Stimulated activated CD4-positive, alpha-beta T cell treated with anti-CD3 and anti-CD28 coated beads, Interleukin-4, amount 100 ng/mL, for 24 hours (primary cell): ENCODE results near the gene NPS.

Experiments used
- DNase-seq: peaks from one replicate; pipeline ENCODE4 v3.0.0-alpha.2; 2020

The NPS gene

GRCh38 chr10:127549009-127549408 lies at the start of gene NPS:
NPS (plus strand) TSS chr10:127549309; CDS start chr10:127549369, 60 bp downstream.
- DNase-seq: no peak

DNA sequence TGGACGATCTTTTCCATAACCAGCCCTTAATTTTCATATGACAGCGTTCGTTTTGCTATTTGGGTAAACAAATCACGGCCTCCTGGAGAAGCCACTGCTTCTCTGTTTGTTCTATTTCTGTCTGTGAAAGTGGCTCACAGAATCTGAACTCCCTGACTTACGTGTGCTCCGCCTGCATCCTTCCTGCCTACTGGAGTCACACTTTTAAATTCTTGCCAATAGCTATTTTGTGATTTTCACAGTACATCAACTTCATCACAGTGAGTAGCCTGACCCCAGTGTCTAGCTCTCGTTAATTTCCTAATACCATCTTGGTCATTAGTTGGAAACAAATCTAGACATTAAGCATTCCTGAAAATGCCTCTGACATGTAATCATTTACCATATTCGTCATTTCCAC lies 49.0 kb upstream of the NPS start:
- DNase-seq: no peak

DNA sequence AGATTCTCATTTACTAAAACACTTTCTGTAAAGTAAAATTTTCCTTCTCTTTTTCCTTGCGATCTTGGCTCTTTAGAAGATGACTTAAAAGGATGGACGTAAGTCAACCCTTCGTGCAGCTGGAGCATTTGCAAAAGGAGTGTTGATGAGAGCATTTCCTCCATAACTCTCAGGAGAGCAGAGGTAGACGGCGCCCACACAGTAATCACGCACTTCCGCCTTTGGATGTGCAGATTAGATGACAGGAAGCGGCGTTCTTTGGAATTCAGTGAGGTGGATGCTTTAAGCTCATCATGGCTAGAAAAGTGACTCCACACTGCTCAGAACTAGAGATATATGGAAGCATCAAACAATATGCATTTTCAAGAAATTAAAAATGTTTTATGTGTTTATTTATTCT lies 43.0 kb upstream of the NPS start:
- no peak for DNase-seq

- no peak for DNase-seq
Measured at GRCh38 chr10:127522298-127522697, 26.8 kb upstream of the NPS start.

DNA sequence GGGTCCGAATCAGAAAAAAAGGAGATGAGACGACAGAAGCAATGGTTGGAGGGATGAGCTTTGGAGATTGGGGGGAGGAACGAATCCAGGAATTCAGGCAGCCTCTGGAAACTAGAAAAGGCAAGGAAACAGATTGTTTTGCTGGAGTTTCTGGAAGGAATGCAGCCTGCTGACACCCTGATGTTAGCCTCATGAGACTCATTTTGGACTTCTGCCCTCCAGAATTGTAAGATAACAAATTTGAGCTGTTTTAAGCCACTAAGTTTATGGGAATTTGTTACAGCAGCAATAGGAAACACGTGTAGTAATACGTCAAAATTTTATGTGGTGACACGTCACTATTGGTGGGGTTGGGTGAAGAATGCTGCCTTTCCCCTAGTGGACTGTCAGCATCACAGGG lies 25.6 kb upstream of the NPS start:
- no peak for DNase-seq

DNA sequence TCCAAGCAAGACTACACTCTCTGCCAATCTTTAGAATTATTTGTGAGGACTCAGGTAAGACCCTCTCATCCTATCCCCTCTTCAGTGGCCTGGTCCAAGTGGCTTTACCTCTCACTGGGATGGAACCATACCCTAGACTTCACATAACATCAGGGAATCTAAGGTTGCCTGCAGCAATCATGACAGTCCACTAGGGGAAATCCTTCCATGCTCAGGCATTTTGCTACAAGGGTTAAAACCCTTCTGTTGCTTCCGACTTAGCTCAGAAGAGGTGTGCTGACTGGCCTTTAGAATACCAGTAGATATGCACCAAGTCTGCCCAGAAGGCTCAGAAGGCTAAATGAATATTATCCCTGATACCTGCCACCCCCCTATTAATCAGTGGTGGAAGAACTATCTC lies 24.9 kb upstream of the NPS start:
- no peak for DNase-seq

DNA sequence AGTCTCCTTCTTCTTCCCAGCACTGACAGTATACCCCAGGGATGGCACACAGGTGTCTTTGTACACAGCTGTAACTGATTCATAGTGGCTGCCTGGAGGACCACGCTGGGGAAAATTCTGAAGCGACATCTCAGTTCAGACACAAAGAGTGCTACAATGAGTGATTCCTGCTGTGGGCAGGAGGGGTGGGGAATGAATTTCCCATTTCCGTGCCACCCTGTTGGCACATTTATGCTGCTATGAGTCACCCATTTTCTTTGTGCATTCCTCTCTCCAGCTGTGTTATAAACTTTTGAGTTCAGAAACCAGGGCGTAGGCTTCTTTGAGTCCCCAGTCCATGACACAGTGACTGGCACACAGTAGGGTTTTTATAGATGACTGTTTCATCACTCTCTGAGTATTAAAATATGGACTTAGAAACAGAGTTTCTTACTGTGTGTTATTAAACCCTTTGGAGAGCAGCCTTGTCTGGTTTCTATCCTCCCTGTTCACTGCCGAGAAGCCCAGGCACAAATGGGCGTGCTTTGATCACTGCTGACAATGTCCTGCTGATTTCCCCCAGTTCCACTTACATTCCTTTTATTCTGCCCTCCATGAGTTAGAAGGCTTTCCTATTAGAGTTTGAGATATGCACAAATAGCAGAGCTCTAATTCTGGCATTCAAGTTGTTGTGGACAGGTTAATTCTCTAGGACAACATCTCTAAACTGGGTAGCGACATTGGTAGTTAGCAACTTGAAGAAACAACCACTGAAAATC lies 24.0 kb upstream of the NPS start:
- no peak for DNase-seq

- DNase-seq: no peak
Measured at GRCh38 chr10:127525686-127526085, 23.4 kb upstream of the NPS start.

DNA sequence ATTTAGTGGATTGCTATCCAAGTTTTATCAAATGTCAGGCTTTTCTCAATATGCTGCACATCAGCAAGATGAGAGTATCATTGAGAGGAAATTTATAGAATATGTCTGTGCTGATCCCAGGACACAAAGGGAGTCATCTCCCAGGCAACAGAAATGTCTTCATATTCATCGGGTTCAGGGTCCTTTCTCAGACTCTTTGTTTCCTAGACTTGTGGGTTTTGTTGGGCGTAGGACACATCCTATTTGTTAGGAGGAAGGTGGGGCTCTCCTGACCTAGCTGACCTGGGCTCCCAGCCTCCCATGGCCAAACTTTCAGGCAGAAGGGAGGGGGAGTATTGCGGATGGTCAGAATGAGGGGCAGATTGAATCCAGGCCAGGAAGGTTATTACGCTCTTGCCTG lies 22.9 kb upstream of the NPS start:
- DNase-seq: no peak

GRCh38 chr10:127527320-127527719 lies 21.8 kb upstream of the NPS start:
- DNase-seq: no peak

GRCh38 chr10:127527891-127528290 lies 21.2 kb upstream of the NPS start:
- DNase-seq: no peak

DNA sequence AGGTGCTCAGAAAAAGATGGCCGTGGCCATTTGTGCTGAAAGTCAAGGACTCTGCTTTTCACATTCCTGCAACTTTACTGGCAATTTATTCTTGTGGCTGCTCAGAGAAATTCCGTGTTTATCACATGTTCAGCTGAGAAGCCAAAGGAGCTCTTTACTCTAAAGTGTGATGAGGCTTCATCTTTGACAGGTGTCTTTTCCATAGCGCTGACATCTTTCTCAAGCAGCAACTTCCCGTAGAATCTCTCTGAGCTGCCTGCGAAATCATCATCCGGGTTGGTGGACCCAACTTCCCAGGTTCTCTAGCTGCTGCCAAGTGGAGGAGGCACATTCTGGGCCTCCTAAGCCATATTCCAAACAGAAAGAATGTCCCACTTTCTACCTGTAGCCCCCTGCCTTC lies 16.9 kb upstream of the NPS start:
- no peak for DNase-seq

DNA sequence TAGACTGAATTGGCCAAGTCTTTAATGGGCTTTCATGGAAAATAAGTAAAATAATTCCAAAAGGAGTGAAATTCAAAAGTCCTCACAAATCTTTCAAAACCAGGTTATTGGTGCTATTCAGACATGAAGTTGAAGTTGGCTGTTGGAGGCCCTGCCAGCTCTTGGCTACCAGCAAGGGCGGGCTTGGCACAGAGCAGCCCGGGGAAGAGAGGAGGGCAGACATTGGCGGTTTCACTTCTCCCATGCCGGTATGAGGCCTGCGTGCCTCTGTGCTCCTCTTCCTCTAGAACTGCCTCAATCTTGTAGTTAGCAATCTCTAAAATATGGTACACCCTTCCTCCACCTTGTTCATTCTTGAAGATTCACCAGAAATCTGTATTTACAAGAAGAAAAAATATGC lies 16.4 kb upstream of the NPS start:
- DNase-seq: no peak

GRCh38 chr10:127534074-127534473 lies 15.0 kb upstream of the NPS start:
- no peak for DNase-seq

DNA sequence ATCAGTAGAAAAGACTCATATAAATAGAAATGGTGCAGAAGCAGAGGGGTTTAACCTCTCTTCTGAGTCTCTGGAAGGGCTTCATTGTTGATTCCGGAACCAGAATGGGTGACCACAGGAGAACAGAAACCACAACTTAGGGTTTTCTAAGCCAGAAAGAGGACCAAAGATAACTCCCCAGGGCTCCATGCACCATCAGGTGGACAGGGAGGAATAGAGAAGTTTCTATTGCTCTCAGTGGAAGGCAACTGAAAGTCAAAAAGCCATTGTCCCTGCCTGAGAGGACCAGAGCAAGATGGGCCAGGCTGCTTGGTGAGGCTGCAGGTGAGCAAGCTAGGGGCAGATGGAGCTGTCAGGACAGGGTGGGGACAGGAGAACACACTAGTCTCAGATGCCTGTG lies 14.6 kb upstream of the NPS start:
- no peak for DNase-seq

- no peak for DNase-seq
Measured at GRCh38 chr10:127535802-127536515, 13.2 kb upstream of the NPS start.

- DNase-seq: no peak
Measured at GRCh38 chr10:127536972-127537760, 11.9 kb upstream of the NPS start.

- DNase-seq: no peak
Measured at GRCh38 chr10:127537924-127538323, 11.2 kb upstream of the NPS start.

GRCh38 chr10:127548022-127548421 lies 1.1 kb upstream of the NPS start:
- DNase-seq: no peak

GRCh38 chr10:127550861-127551260 lies 1.8 kb downstream of the NPS start:
- DNase-seq: no peak

DNA sequence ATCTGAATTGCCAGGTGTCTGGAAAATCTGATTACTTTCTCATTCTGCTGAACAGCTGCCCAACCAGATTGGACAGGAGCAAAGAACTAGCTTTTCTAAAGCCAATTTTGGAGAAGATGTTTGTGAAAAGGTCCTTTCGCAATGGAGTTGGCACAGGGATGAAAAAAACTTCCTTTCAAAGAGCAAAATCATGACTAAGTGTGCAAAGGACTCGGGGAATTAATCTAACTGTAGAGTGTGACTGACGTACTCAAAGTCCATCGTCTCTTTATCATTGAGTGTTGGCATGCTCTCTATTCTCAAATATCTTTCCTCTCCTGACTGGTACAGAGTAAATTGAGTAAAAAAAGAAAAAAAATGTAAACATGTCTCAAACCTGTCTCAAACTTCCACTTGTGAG lies 3.3 kb downstream of the NPS start:
- DNase-seq: no peak

DNA sequence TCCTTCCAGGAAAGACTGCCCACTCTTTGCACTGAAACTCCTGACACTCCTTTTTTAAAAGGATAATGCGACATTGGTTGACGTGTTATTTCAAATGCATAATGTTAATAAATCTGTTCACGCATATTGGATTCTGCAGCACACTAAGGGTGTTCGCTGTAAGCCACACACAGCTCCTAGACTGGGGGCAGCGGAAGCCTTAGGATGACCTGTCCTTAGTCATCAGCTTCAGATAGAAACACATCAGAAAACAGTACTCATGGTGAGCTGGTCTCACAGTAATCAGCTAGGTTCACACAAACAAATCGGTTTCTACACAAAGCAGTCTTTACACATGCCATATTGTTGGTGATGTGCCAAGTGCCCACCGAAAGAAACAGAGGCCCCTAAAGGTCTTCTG lies 4.3 kb downstream of the NPS start:
- DNase-seq: no peak

GRCh38 chr10:127556916-127557315 lies 7.8 kb downstream of the NPS start:
- DNase-seq: no peak

GRCh38 chr10:127561647-127562046 lies 12.5 kb downstream of the NPS start:
- no peak for DNase-seq
